Hepatocyte (in vitro differentiated cells): ENCODE data around the gene FOXR1.

ENCODE experiments used
- EZH2 ChIP-seq: fragments of 200-600 bp; sonication (generic); IDR thresholded peaks from 2 replicates; pipeline ENCODE4 v1.6.1; 2016; ENCODE audit warnings: antibody characterized with exemption, mild to moderate bottlenecking, borderline replicate concordance
- EZH2phosphoT487 ChIP-seq: fragments of 200-600 bp; sonication (generic); IDR thresholded peaks from one replicate; pipeline ENCODE4 v1.6.1; 2018; ENCODE audit warnings: antibody characterized with exemption, mild to moderate bottlenecking, low read depth, moderate library complexity; ENCODE audit not compliant: unreplicated experiment, severe bottlenecking
- TF ChIP-seq, protein P1 (sequence below): fragments of 200-600 bp; sonication (generic); IDR thresholded peaks from 2 replicates; pipeline ENCODE4 v1.5.1; 2016; ENCODE audit warnings: antibody characterized with exemption, mild to moderate bottlenecking; ENCODE audit not compliant: poor library complexity

DNA sequence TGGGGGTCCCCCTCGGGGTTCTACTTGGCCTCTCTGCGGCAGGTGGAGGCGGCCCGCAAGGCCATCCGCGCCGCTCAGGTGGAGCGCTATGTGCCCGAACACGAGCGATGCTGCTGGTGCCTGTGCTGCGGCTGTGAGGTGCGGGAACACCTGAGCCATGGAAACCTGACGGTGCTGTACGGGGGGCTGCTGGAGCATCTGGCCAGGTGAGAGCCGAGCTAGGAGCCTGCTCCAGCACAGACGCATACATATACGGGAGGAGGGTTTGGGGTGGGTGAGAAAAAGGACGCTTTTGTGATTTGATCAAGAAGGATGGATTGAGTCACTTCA is 26.8 kb downstream of the FOXR1 start:
- TF ChIP-seq, protein P1, sequence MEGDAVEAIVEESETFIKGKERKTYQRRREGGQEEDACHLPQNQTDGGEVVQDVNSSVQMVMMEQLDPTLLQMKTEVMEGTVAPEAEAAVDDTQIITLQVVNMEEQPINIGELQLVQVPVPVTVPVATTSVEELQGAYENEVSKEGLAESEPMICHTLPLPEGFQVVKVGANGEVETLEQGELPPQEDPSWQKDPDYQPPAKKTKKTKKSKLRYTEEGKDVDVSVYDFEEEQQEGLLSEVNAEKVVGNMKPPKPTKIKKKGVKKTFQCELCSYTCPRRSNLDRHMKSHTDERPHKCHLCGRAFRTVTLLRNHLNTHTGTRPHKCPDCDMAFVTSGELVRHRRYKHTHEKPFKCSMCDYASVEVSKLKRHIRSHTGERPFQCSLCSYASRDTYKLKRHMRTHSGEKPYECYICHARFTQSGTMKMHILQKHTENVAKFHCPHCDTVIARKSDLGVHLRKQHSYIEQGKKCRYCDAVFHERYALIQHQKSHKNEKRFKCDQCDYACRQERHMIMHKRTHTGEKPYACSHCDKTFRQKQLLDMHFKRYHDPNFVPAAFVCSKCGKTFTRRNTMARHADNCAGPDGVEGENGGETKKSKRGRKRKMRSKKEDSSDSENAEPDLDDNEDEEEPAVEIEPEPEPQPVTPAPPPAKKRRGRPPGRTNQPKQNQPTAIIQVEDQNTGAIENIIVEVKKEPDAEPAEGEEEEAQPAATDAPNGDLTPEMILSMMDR, result no peak
- TF ChIP-seq EZH2 (no peak), EZH2phosphoT487 (no peak)
